IMR-90 (cell line): ENCODE measurements around the gene GGT6. TPM values are rescaled to one million over a fixed set of nuclear protein-coding genes. Genes with fewer than 3 reads are reported as not detected.

Experiments
- ATAC-seq: fragments of 200-7000 bp; cut with Tn5 transposase; 2 replicates; pipeline ENCODE4 v1.9.1; 2020; ENCODE audit warnings: low read depth, mild to moderate bottlenecking, moderate library complexity
- BruUV-seq: library from RNA; stranded (reverse); fragments of 400-500 nt; replicated peaks from 2 replicates; lab custom pipeline; 2021; lab: Mats Ljungman, UMichigan
- CTCF ChIA-PET: fragments of 300-600 bp; formaldehyde crosslinking; extraction: SDS; loops from one replicate; lab custom pipeline; 2021; ENCODE audit warnings: antibody characterized with exemption; lab: Yijun Ruan, JAX
- POLR2A ChIA-PET: fragments of 300-600 bp; sonication (Branson Sonifier 250); formaldehyde crosslinking; loops from one replicate; lab custom pipeline; 2022; ENCODE audit warnings: antibody characterized with exemption; ENCODE audit not compliant: unreplicated experiment; lab: Charles Lee
- DNase-seq: peaks from one replicate; pipeline ENCODE4 v3.0.0; 2013
- H2AFZ ChIP-seq: replicated peaks from 2 replicates; pipeline ENCODE3; 2013; ENCODE audit warnings: low read length, mild to moderate bottlenecking; ENCODE audit not compliant: poor library complexity
- H2AK5ac ChIP-seq: 2 replicates; pipeline ENCODE4 v1.6.1; 2013; ENCODE audit warnings: low read depth, low read length, inconsistent platforms
- H2AK9ac ChIP-seq: replicated peaks from 2 replicates; pipeline ENCODE3; 2013; ENCODE audit warnings: mild to moderate bottlenecking, low read depth, low read length, moderate library complexity; ENCODE audit not compliant: poor library complexity
- H2BK120ac ChIP-seq: 2 replicates; pipeline ENCODE4 v1.6.1; 2013; ENCODE audit warnings: low read depth, low read length, inconsistent platforms
- H2BK15ac ChIP-seq: 3 replicates; pipeline ENCODE4 v1.6.1; 2013; ENCODE audit warnings: low read depth, low read length, inconsistent platforms
- H2BK20ac ChIP-seq: 2 replicates; pipeline ENCODE4 v1.6.1; 2013; ENCODE audit warnings: low read depth, mild to moderate bottlenecking, inconsistent platforms, low read length, moderate library complexity
- H2BK5ac ChIP-seq: 2 replicates; pipeline ENCODE4 v1.6.1; 2013; ENCODE audit warnings: mild to moderate bottlenecking, low read depth, low read length, inconsistent platforms; ENCODE audit not compliant: poor library complexity, severe bottlenecking
- H3K14ac ChIP-seq: replicated peaks from 2 replicates; pipeline ENCODE4 v1.6.1; 2013; ENCODE audit warnings: low read depth, low read length, inconsistent platforms
- H3K18ac ChIP-seq: 2 replicates; pipeline ENCODE4 v1.6.1; 2013; ENCODE audit warnings: low read depth, low read length, control low read depth
- H3K23ac ChIP-seq: 2 replicates; pipeline ENCODE4 v1.6.1; 2013; ENCODE audit warnings: low read depth, low read length, inconsistent platforms
- H3K27ac ChIP-seq: 2 replicates; pipeline ENCODE4 v1.5.1; 2013; ENCODE audit warnings: mild to moderate bottlenecking, control low read depth, low read length; ENCODE audit not compliant: insufficient read depth
- H3K27me3 ChIP-seq: 2 replicates; pipeline ENCODE4 v1.6.1; 2013; ENCODE audit warnings: low read length; ENCODE audit not compliant: control insufficient read depth, insufficient read depth
- H3K36me3 ChIP-seq: 2 replicates; pipeline ENCODE4 v1.6.1; 2013; ENCODE audit warnings: low read length, mixed read lengths; ENCODE audit not compliant: control insufficient read depth, insufficient read depth
- H3K4ac ChIP-seq: 2 replicates; pipeline ENCODE4 v1.6.1; 2013; ENCODE audit warnings: low read depth, low read length, inconsistent platforms
- H3K4me1 ChIP-seq: 2 replicates; pipeline ENCODE4 v1.6.1; 2013; ENCODE audit warnings: low read length, mixed read lengths; ENCODE audit not compliant: control insufficient read depth, insufficient read depth
- H3K4me2 ChIP-seq: 2 replicates; pipeline ENCODE4 v1.6.1; 2013; ENCODE audit warnings: low read depth, mild to moderate bottlenecking, control low read depth, low read length, moderate library complexity
- H3K4me3 ChIP-seq: 2 replicates; pipeline ENCODE4 v1.5.1; 2013; ENCODE audit warnings: low read depth, mild to moderate bottlenecking, control low read depth, low read length, moderate library complexity; ENCODE audit not compliant: insufficient read depth
- H3K56ac ChIP-seq: 2 replicates; pipeline ENCODE4 v1.6.1; 2013; ENCODE audit warnings: low read length, inconsistent platforms; ENCODE audit not compliant: insufficient read depth; ENCODE audit errors: extremely low read depth
- H3K79me1 ChIP-seq, 2 experiments: 2 replicates each; pipeline ENCODE4 v1.6.1; 2013; ENCODE audit warnings: low read length in 2 of 2, inconsistent platforms in 1 of 2, low read depth in 1 of 2
- H3K9ac ChIP-seq: 2 replicates; pipeline ENCODE4 v1.6.1; 2013; ENCODE audit warnings: low read depth, low read length, control low read depth
- H3K9me1 ChIP-seq: 2 replicates; pipeline ENCODE4 v1.6.1; 2013; ENCODE audit warnings: low read length, inconsistent platforms; ENCODE audit not compliant: insufficient read depth
- H3K9me3 ChIP-seq: 2 replicates; pipeline ENCODE4 v1.6.1; 2013; ENCODE audit warnings: low read length; ENCODE audit not compliant: control insufficient read depth, insufficient read depth
- H4K20me1 ChIP-seq: 2 replicates; pipeline ENCODE4 v1.6.1; 2013; ENCODE audit warnings: low read length, inconsistent platforms; ENCODE audit not compliant: insufficient read depth
- H4K5ac ChIP-seq: 2 replicates; pipeline ENCODE4 v1.6.1; 2013; ENCODE audit warnings: mild to moderate bottlenecking, low read depth, low read length, control low read depth
- H4K8ac ChIP-seq, 2 experiments: 2 replicates each; pipeline ENCODE4 v1.6.1; 2013; ENCODE audit warnings: low read depth in 2 of 2, low read length in 2 of 2, control low read depth in 1 of 2, inconsistent platforms in 1 of 2
- H4K91ac ChIP-seq: 2 replicates; pipeline ENCODE4 v1.6.1; 2013; ENCODE audit warnings: low read depth, low read length, inconsistent platforms; ENCODE audit not compliant: insufficient read depth
- BHLHE40 ChIP-seq: fragments of 150-350 bp; IDR thresholded peaks from 2 replicates; pipeline ENCODE4 v1.6.1; 2016; ENCODE audit warnings: mild to moderate bottlenecking, low read depth, low read length
- CEBPB ChIP-seq: IDR thresholded peaks from 2 replicates; pipeline ENCODE4 v1.6.1; 2012; ENCODE audit warnings: low read depth, low read length, improper control_type of control experiment
- CHD1 ChIP-seq: IDR thresholded peaks from 2 replicates; pipeline ENCODE4 v1.6.1; 2012; ENCODE audit warnings: low read depth, low read length, improper control_type of control experiment
- CTCF ChIP-seq: conservative IDR thresholded peaks from 2 replicates; pipeline ENCODE4 v1.5.1; 2012; ENCODE audit warnings: mild to moderate bottlenecking, low read depth, low read length, improper control_type of control experiment
- ELK1 ChIP-seq: fragments of 150-350 bp; IDR thresholded peaks from 2 replicates; pipeline ENCODE4 v1.6.1; 2016; ENCODE audit warnings: low read depth, mild to moderate bottlenecking, low read length, moderate library complexity, borderline replicate concordance
- FOS ChIP-seq: fragments of 150-350 bp; IDR thresholded peaks from 2 replicates; pipeline ENCODE4 v1.6.1; 2016; ENCODE audit warnings: low read depth, low read length
- MAFK ChIP-seq: IDR thresholded peaks from 2 replicates; pipeline ENCODE4 v1.6.1; 2012; ENCODE audit warnings: low read depth, low read length, improper control_type of control experiment
- MAZ ChIP-seq: IDR thresholded peaks from 2 replicates; pipeline ENCODE4 v1.6.1; 2012; ENCODE audit warnings: low read depth, mild to moderate bottlenecking, low read length, improper control_type of control experiment, moderate library complexity, borderline replicate concordance
- MXI1 ChIP-seq: IDR thresholded peaks from 2 replicates; pipeline ENCODE4 v1.6.1; 2012; ENCODE audit warnings: low read depth, mild to moderate bottlenecking, low read length, moderate library complexity, borderline replicate concordance
- NFE2L2 ChIP-seq: fragments of 150-350 bp; IDR thresholded peaks from 2 replicates; pipeline ENCODE4 v1.6.1; 2016; ENCODE audit warnings: low read depth, mild to moderate bottlenecking, low read length
- POLR2A ChIP-seq: IDR thresholded peaks from 2 replicates; pipeline ENCODE4 v1.6.1; 2012; ENCODE audit warnings: mild to moderate bottlenecking, low read depth, low read length
- RAD21 ChIP-seq: IDR thresholded peaks from 2 replicates; pipeline ENCODE4 v1.6.1; 2012; ENCODE audit warnings: low read length, improper control_type of control experiment
- RCOR1 ChIP-seq: IDR thresholded peaks from 2 replicates; pipeline ENCODE4 v1.6.1; 2012; ENCODE audit warnings: mild to moderate bottlenecking, low read length, improper control_type of control experiment; ENCODE audit not compliant: insufficient replicate concordance
- RFX5 ChIP-seq: IDR thresholded peaks from 2 replicates; pipeline ENCODE4 v1.8.0; 2012; ENCODE audit warnings: low read depth, mild to moderate bottlenecking, low read length, moderate library complexity
- SMC3 ChIP-seq: fragments of 150-350 bp; IDR thresholded peaks from 2 replicates; pipeline ENCODE4 v1.6.1; 2016; ENCODE audit warnings: low read depth, mild to moderate bottlenecking, antibody characterized with exemption, low read length, moderate library complexity
- USF2 ChIP-seq: fragments of 150-350 bp; IDR thresholded peaks from 2 replicates; pipeline ENCODE4 v1.6.1; 2017; ENCODE audit warnings: mild to moderate bottlenecking, antibody characterized with exemption, low read length, low read depth
- WGBS, 2 experiments: methylation state at CpG; one replicate each; pipeline versions ENCODE4 v1.1.5 to v1.1.7; 2013; ENCODE audit warnings: missing lambda C conversion rate in 2 of 2; ENCODE audit not compliant: insufficient read length in 1 of 2; ENCODE audit errors: extremely low coverage in 2 of 2; 5-methylcytosine and 5-hydroxymethylcytosine counted together
- dilution Hi-C: fragments of 300-500 bp; cut with HindIII; formaldehyde crosslinking; loops from one replicate; pipeline ENCODE4 v1.14.3; 2018; ENCODE audit warnings: low sequenced_read_pairs; ENCODE audit not compliant: unreplicated experiment
- in situ Hi-C: fragments of 300-500 bp; cut with MboI; formaldehyde crosslinking; loops from 3 replicates; pipeline ENCODE4 v1.14.3; 2019; ENCODE audit warnings: low sequenced_read_pairs, inconsistent platforms, mixed read lengths
- intact Hi-C: fragments of 100-400 bp; cut with micrococcal nuclease; formaldehyde crosslinking; loops from 2 replicates; pipeline ENCODE4 v1.10.0; 2022
- polyA plus RNA-seq, 3 experiments: library from polyadenylated mRNA; depleted of rRNA; stranded (reverse); fragments of >200 nt; gene quantifications; 2 replicates each; pipeline ENCODE4 v1.2.3, GENCODE V29; 2012; ENCODE audit warnings: low replicate concordance in 1 of 3
- total RNA-seq: library from RNA; depleted of rRNA; stranded (reverse); fragments of >200 nt; gene quantifications from 2 replicates; pipeline ENCODE4 v1.2.3, GENCODE V29; 2012

Gene GGT6
- total and polyA plus RNA-seq, 2 of the 4 experiments (the other 2 are of a cell fraction) = not detected

GRCh38 chr17:4582101-4582501 lies 21.7 kb upstream of the GGT6 start:
- H3K14ac ChIP-seq = no peak overlapping the region
- H2BK5ac ChIP-seq = no peak overlapping the region
- DNase-seq = no peak
- no peak overlapping the region for H2AK9ac ChIP-seq
- no peak overlapping the region for H4K91ac ChIP-seq
- H2AFZ ChIP-seq = no peak overlapping the region
- H2AK5ac ChIP-seq = no peak overlapping the region
- H2BK120ac ChIP-seq = no peak overlapping the region
- no peaks in the 10 kb centered on the region for H4K20me1 ChIP-seq
- H3K9ac ChIP-seq = no peak overlapping the region
- H3K79me1 ChIP-seq = no peaks in the 10 kb centered on the region
- ChIA-PET CTCF (no interaction called here), POLR2A (no interaction called here)
- no peaks in the 10 kb centered on the region for H3K9me3 ChIP-seq
- no peaks in the 10 kb centered on the region for H3K9me1 ChIP-seq
- no peak overlapping the region for H4K5ac ChIP-seq
- intact Hi-C loops = no loop called here
- no peak overlapping the region for H3K18ac ChIP-seq
- 50% methylated on average over 2 of the region's 7 CpGs; no CpG with 5 or more reads in 1 of the 2 experiments for WGBS, 2 experiments
- no peaks in the 10 kb centered on the region for H3K36me3 ChIP-seq
- dilution Hi-C loops = no loop called here
- no peak overlapping the region for H3K27ac ChIP-seq
- H3K4me1 ChIP-seq = no peaks in the 10 kb centered on the region; the same call in 1 of the 2 replicates
- H3K23ac ChIP-seq = no peak overlapping the region
- H3K56ac ChIP-seq = no peak overlapping the region
- no peak overlapping the region for H3K4ac ChIP-seq
- TF ChIP-seq CHD1 = no peak
- no peak for TF ChIP-seq CEBPB
- no peak for TF ChIP-seq RCOR1
- no peak for TF ChIP-seq POLR2A
- no peak for TF ChIP-seq BHLHE40
- no peak for TF ChIP-seq SMC3
- no peak for TF ChIP-seq RFX5
- TF ChIP-seq CTCF = no peak
- no peak for TF ChIP-seq USF2
- no peak for TF ChIP-seq RAD21
- TF ChIP-seq MXI1 = no peak
- TF ChIP-seq ELK1 = no peak
- TF ChIP-seq NFE2L2 = no peak
- no peak for TF ChIP-seq FOS
- TF ChIP-seq MAZ = no peak
- TF ChIP-seq MAFK = no peak
- H4K8ac ChIP-seq = no peak overlapping the region
- H3K27me3 ChIP-seq = peaks cover 64% of the 10 kb centered on the region
- ATAC-seq = no peak
- BruUV-seq = no TSS peak
- H3K4me2 ChIP-seq = no peak overlapping the region
- in situ Hi-C loops = no loop called here
- no peak overlapping the region for H2BK20ac ChIP-seq
- H2BK15ac ChIP-seq = no peak overlapping the region
- no peak overlapping the region for H3K4me3 ChIP-seq
